Upper lobe of left lung (tissue), 6 donors: Measurements from ENCODE around the gene GLMP. TPM values are rescaled to one million over a fixed set of nuclear protein-coding genes. Genes with fewer than 3 reads are reported as not detected.

Experiments used
- ATAC-seq, 2 donors: fragments of 200-7000 bp; cut with Tn5 transposase; one replicate each; pipeline ENCODE4 v1.9.1; 2022; ENCODE audit warnings: mild to moderate bottlenecking in 2 of 2, moderate library complexity in 2 of 2; ENCODE audit not compliant: low FRiP score in 2 of 2
- DNase-seq, 2 donors: peaks; one replicate each; pipeline ENCODE4 v3.0.0-alpha.2; 2019 to 2020
- H3K27ac ChIP-seq, 4 donors: fragments of 200-600 bp; sonication (generic); one replicate each; pipeline ENCODE4 v1.5.1; 2016 to 2019
- H3K27me3 ChIP-seq, 4 donors: fragments of 200-600 bp; sonication (generic); one replicate each; pipeline ENCODE4 v1.5.1; 2017 to 2019
- H3K36me3 ChIP-seq, 4 donors: fragments of 200-600 bp; sonication (generic); one replicate each; pipeline ENCODE4 v1.5.1; 2016 to 2019
- H3K4me1 ChIP-seq, 4 donors: fragments of 200-600 bp; sonication (generic); one replicate each; pipeline ENCODE4 v1.5.1; 2018 to 2019
- H3K4me3 ChIP-seq, 4 donors: fragments of 200-600 bp; sonication (generic); one replicate each; pipeline ENCODE4 v1.5.1; 2017 to 2019; ENCODE audit warnings: mild to moderate bottlenecking in 2 of 4, moderate library complexity in 1 of 4
- H3K9me3 ChIP-seq, 4 donors: fragments of 200-600 bp; sonication (generic); one replicate each; pipeline ENCODE4 v1.5.1; 2018 to 2019
- CTCF ChIP-seq, 6 experiments: fragments of 450-650 bp in 4 of 6; fragments of 200-600 bp in 2 of 6; sonication (generic) in 2 of 6; IDR thresholded peaks; one replicate each; pipeline ENCODE4 v1.5.1; 2016 to 2019; ENCODE audit warnings: antibody characterized with exemption in 6 of 6
- EP300 ChIP-seq, 4 donors: sonication (generic); formaldehyde crosslinking; IDR thresholded peaks; one replicate each; pipeline ENCODE4 v1.5.1; 2017; ENCODE audit warnings: antibody characterized with exemption in 4 of 4, control low read depth in 2 of 4
- POLR2A ChIP-seq, 4 donors: fragments of 450-650 bp; IDR thresholded peaks; one replicate each; pipeline ENCODE4 v1.5.1; 2016 to 2017; ENCODE audit warnings: antibody characterized with exemption in 4 of 4, mild to moderate bottlenecking in 2 of 4
- POLR2AphosphoS5 ChIP-seq, 2 donors: sonication (generic); formaldehyde crosslinking; IDR thresholded peaks; one replicate each; pipeline ENCODE4 v1.5.1; 2017; ENCODE audit warnings: antibody characterized with exemption in 2 of 2
- WGBS, 2 donors: methylation state at CpG; one replicate each; pipeline ENCODE4 v1.1.5; 2017 to 2018; 5-methylcytosine and 5-hydroxymethylcytosine counted together
- total RNA-seq, 6 donors: library from RNA; depleted of rRNA in 4 of 6; stranded (reverse); fragments of >200 nt in 4 of 6; gene quantifications; one replicate each; pipeline versions ENCODE4 v1.1.0 to v1.2.1, GENCODE V29; 2016 to 2021
- donor health status: DM: no; HTN: no; CAD: no; lungs with moderate emphysema.
- donor health status: DM: no; HTN: yes; CAD: no; lungs with severe emphysema.

The GLMP gene
- total RNA-seq, 6 donors from 2014 or later, result 22.1 to 80.4 (median 50.9) TPM

DNA sequence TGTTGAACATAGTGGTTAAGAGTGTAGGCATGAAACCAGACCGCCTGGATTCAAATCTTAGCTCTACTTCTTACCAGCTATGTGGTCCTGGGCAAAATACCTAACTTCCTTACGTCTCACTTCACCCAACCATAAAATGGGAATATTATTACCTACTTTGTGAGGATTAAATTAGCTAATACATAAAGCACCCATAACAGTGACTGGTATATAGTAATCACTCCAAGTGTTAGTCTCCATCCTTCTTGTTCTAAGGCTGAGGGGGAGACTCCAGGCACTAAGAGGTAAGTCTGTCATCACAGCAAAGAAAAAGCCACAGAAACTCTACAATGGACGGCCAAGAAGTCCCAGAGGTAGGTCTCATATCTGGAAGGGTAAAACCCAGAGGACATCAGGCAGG lies 15.6 kb downstream of the GLMP start:
- Histone ChIP-seq H3K9me3 (no peaks in the 10 kb centered on the region), H3K36me3 (peaks cover 15 to 44% (median 36%) of the 10 kb centered on the region in 4 donors), H3K4me3 (no peak overlapping the region), H3K27me3 (no peaks in the 10 kb centered on the region), H3K4me1 (peaks cover 23 to 40% (median 34%) of the 10 kb centered on the region in 4 donors), H3K27ac (no peak overlapping the region)
- no peak for TF ChIP-seq EP300 (IDR thresholded peaks at IDR 0.05)
- no peak for TF ChIP-seq POLR2A (IDR thresholded peaks at IDR 0.05)
- no peak for TF ChIP-seq CTCF (IDR thresholded peaks at IDR 0.05)
- no peak for TF ChIP-seq POLR2AphosphoS5 (IDR thresholded peaks at IDR 0.05)
- 93 to 95% methylated on average over 3 of the region's 3 CpGs for WGBS, 2 donors
- DNase-seq (no peak), ATAC-seq (no peak)

DNA sequence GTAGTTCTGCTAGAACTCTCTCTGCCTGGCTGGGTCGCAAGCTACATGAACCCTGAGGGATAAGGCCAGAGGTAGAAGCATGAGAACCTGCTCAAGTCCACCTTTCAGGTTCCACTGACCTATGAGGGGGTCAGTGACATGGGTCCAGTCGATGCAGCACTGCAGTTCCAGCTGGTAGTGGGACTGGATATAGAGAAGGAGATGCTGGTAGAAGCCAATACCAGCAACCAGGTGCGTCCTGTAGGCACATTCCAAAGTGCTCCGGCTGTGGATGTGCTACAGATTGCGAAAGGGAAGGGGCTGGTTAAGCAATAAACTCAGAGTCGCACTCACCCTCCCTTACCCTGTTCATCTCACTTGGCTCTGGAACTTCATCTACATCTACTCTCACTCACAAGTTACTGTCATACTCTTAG lies 18.5 kb downstream of the GLMP start:
- H3K27ac ChIP-seq, result peak overlapping the region in 3 of 4 donors; percentile 4 to 47 (median 45)
- peaks cover 29 to 73% (median 60%) of the 10 kb centered on the region in 4 donors for H3K36me3 ChIP-seq
- peak in 1 of 2 donors; percentile 34 for ATAC-seq
- H3K4me3 ChIP-seq, result no peak overlapping the region
- no peaks in the 10 kb centered on the region for H3K27me3 ChIP-seq
- no peak for TF ChIP-seq CTCF (IDR thresholded peaks at IDR 0.05)
- no peak for TF ChIP-seq POLR2A (IDR thresholded peaks at IDR 0.05)
- TF ChIP-seq EP300 (IDR thresholded peaks at IDR 0.05), result no peak
- TF ChIP-seq POLR2AphosphoS5 (IDR thresholded peaks at IDR 0.05), result no peak
- peak in 1 of 2 donors; percentile 48 for DNase-seq
- peaks cover 13 to 24% (median 20%) of the 10 kb centered on the region in 4 donors for H3K4me1 ChIP-seq
- 59 to 65% methylated on average over 6 of the region's 6 CpGs for WGBS, 2 donors
- H3K9me3 ChIP-seq, result no peaks in the 10 kb centered on the region

DNA sequence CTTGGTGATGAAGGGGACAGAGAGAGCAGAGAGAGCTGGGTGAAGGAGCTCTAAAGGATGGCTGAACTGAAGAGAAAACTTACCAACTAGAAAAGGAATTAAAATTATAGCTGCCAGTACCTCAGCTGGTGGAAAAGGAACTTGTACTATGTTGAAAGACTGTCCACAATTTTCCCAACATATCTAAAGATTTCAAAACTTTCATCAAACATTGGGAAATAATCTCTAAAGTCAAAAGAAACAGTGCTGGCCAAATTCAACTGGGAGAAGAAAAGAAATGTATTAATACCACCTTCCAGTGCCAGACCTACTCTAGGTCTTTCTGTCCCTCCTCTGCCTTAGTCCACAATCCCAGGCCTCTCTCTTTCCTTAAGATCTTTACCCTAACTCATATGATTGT lies 18.9 kb downstream of the GLMP start:
- Histone ChIP-seq H3K27ac (peak overlapping the region in 3 of 4 donors; percentile 4 to 47 (median 45)), H3K4me1 (peaks cover 9 to 20% (median 16%) of the 10 kb centered on the region in 4 donors), H3K36me3 (peaks cover 29 to 77% (median 63%) of the 10 kb centered on the region in 4 donors), H3K4me3 (no peak overlapping the region), H3K9me3 (no peaks in the 10 kb centered on the region), H3K27me3 (no peaks in the 10 kb centered on the region)
- TF ChIP-seq POLR2A (IDR thresholded peaks at IDR 0.05), result no peak
- TF ChIP-seq CTCF (IDR thresholded peaks at IDR 0.05), result no peak
- no peak for TF ChIP-seq EP300 (IDR thresholded peaks at IDR 0.05)
- TF ChIP-seq POLR2AphosphoS5 (IDR thresholded peaks at IDR 0.05), result no peak
- no peak for ATAC-seq
- DNase-seq, result no peak

DNA sequence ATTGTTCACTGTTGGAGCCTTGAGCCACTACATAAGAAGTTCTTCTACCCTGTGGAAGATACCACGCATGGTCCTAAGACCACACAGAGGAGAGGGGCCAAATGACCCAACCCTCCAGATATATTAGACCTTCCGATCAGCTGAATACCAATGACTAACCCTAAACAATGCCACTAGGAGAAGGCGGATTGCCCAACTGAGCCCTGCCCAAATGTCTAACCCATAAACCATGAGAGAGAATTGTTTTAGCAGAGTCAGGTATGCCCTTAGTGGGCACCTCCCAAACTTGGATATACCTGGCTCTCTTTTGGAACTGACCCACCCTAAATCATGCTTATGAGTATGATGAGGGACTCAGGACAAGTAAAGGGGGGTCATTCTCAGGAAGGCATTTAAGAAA lies 25.2 kb downstream of the GLMP start:
- Histone ChIP-seq H3K27me3 (no peaks in the 10 kb centered on the region), H3K36me3 (peaks cover 45 to 100% (median 84%) of the 10 kb centered on the region in 4 donors), H3K4me3 (no peak overlapping the region), H3K27ac (no peak overlapping the region), H3K9me3 (no peaks in the 10 kb centered on the region), H3K4me1 (no peaks in the 10 kb centered on the region)
- DNase-seq (no peak), ATAC-seq (no peak)
- 94 to 100% methylated on average over 2 to 3 of the region's 3 CpGs for WGBS, 2 donors
- no peak for TF ChIP-seq POLR2A (IDR thresholded peaks at IDR 0.05)
- TF ChIP-seq CTCF (IDR thresholded peaks at IDR 0.05), result no peak
- TF ChIP-seq POLR2AphosphoS5 (IDR thresholded peaks at IDR 0.05), result no peak
- no peak for TF ChIP-seq EP300 (IDR thresholded peaks at IDR 0.05)

GRCh38 chr1:156268336-156268735 lies 27.1 kb downstream of the GLMP start:
- TF ChIP-seq CTCF (IDR thresholded peaks at IDR 0.05) (no peak), POLR2A (IDR thresholded peaks at IDR 0.05) (no peak), EP300 (IDR thresholded peaks at IDR 0.05) (no peak), POLR2AphosphoS5 (IDR thresholded peaks at IDR 0.05) (no peak)
- H3K9me3 ChIP-seq, result no peaks in the 10 kb centered on the region
- no peak overlapping the region for H3K4me3 ChIP-seq
- H3K27ac ChIP-seq, result no peak overlapping the region
- DNase-seq, result no peak
- H3K4me1 ChIP-seq, result no peaks in the 10 kb centered on the region
- WGBS, 2 donors, result 89 to 93% methylated on average over 4 of the region's 4 CpGs
- peaks cover 49 to 98% (median 86%) of the 10 kb centered on the region in 4 donors for H3K36me3 ChIP-seq
- no peaks in the 10 kb centered on the region for H3K27me3 ChIP-seq
- ATAC-seq, result no peak
